ENCODE data around the gene CLEC4G. TPM values are rescaled to one million over a fixed set of nuclear protein-coding genes. Genes with fewer than 3 reads are reported as not detected.

The CLEC4G gene
- total RNA-seq, 2 donors from 2014 or later, result 0.49 to 6.2 TPM

DNA sequence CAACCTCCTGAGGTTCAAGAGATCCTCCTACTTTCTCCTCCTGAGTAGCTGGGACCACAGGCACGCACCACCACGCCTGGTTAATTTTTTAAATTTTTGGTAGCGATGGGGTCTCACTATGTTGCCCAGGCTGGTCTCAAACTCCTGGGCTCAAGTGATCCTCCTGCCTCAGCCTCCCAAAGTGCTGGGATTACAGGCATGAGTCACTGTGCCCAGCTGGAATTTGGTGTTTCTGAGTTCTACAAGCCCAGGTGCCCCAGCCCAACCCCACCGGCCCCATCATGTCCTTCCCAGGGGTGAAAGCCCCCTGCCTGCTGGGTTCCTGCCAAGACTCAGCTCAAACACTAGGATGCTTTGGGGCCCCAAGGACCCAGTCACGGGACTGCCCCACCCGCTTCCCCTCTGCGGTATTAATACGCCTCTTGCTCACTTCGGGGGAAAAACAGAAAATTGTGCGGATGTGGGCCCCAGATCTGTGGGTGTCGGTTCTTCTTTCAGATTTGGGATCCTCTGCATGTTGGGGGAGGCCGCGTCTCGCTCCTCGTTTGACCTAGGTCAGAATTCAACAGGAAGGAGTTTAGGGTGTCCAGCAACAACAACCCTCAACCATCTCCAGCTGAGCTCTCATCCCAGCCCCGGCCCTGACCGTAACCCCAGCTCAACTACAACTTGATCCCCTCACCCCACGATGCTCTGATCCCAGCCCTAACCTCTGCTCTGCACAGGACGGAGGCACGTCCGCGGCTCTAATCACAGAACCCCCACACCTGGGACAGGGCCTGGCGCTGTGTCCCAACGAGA is 26.3 kb downstream of the CLEC4G start:
- H3K27ac ChIP-seq, result no peak overlapping the region
- no peak for ATAC-seq (ENCODE audit: insufficient number of reproducible peaks, low FRiP score, low read depth)

DNA sequence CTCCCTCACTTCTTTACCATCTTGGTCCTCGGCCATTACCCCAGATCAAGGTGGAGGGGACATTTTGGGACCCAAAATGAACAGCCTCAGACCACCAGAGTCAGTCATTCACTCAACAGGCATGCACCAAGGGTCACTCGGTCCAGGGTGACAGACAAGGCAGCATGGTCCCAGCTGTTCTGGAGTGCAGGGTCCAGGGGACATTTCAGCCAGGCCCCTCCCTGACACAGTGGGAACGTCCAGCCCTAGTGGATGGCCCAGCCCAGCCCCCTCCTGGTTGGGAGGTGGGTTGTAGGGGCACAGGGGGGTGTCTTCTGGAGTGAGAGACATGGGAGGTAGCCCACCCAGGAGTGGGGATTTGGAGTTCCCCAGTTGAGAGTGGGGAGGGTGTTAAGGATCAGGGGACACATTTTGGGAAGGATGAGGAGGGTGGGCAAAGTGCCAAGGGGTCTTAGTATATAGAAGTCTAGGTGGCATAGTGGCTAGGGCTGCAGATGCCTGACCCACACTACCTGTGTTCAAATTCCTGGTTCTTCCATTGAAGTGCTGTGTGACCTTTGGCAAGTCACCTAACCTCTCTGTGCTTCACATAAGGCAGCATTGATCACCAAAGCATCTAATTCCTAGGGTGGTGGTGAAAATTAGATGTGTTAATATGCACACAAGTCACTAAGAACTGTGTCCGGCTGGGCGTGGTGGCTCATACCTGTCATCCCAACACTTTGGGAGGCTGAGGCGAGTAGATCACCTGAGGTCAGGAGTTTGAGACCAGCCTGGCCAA is 27.4 kb downstream of the CLEC4G start:
- ATAC-seq (ENCODE audit: insufficient number of reproducible peaks, low FRiP score, low read depth), result no peak
- no peak overlapping the region for H3K27ac ChIP-seq
- no peaks in the 10 kb centered on the region for H3K27me3 ChIP-seq (replicated peaks; ENCODE audit: insufficient read depth)

More for the DNA sequence above, 26.3 kb downstream of the CLEC4G start:
- H3K9me3 ChIP-seq, result no peaks in the 10 kb centered on the region
- TF ChIP-seq, protein P1, sequence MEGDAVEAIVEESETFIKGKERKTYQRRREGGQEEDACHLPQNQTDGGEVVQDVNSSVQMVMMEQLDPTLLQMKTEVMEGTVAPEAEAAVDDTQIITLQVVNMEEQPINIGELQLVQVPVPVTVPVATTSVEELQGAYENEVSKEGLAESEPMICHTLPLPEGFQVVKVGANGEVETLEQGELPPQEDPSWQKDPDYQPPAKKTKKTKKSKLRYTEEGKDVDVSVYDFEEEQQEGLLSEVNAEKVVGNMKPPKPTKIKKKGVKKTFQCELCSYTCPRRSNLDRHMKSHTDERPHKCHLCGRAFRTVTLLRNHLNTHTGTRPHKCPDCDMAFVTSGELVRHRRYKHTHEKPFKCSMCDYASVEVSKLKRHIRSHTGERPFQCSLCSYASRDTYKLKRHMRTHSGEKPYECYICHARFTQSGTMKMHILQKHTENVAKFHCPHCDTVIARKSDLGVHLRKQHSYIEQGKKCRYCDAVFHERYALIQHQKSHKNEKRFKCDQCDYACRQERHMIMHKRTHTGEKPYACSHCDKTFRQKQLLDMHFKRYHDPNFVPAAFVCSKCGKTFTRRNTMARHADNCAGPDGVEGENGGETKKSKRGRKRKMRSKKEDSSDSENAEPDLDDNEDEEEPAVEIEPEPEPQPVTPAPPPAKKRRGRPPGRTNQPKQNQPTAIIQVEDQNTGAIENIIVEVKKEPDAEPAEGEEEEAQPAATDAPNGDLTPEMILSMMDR (IDR thresholded peaks at IDR 0.05), result no peak
- no peaks in the 10 kb centered on the region for H3K4me1 ChIP-seq (ENCODE audit: control insufficient read depth in 1 of 2, low read depth in 2 of 2)
- no peak overlapping the region for H3K4me3 ChIP-seq
- H3K27me3 ChIP-seq (replicated peaks; ENCODE audit: insufficient read depth), result no peaks in the 10 kb centered on the region
- no peaks in the 10 kb centered on the region for H3K36me3 ChIP-seq
- DNase-seq (ENCODE audit: low spot score), result no peak

DNA sequence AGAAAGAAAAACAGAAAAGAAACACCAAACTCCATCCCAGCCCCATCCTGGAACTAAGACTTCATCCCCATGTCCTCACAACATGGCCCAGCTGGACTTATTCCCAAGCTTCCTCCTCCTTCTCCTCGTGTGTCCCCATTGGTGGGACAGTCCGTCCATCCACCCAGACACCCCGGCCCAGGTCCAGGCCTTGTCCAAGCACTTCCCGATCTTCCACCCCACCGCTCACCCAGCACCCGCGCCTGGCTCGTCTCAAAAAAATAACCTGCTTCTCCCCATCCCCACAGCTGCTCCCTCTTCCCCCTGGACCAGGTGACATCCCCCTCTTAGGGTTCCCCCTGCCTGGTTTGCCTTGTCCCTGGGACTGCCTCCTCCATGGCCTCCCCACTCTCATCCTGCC is 28.6 kb downstream of the CLEC4G start:
- H3K27ac ChIP-seq, result no peak overlapping the region
- no peaks in the 10 kb centered on the region for H3K9me3 ChIP-seq
- H3K4me3 ChIP-seq, result no peak overlapping the region
- no peaks in the 10 kb centered on the region for H3K27me3 ChIP-seq (replicated peaks; ENCODE audit: insufficient read depth)
- H3K4me1 ChIP-seq (ENCODE audit: control insufficient read depth in 1 of 2, low read depth in 2 of 2), result no peaks in the 10 kb centered on the region
- no peak for DNase-seq (ENCODE audit: low spot score)
- ATAC-seq (ENCODE audit: insufficient number of reproducible peaks, low FRiP score, low read depth), result no peak
- H3K36me3 ChIP-seq, result no peaks in the 10 kb centered on the region
- TF ChIP-seq, protein P1 (IDR thresholded peaks at IDR 0.05), result no peak

More for the DNA sequence above, 27.4 kb downstream of the CLEC4G start:
- H3K4me1 ChIP-seq (ENCODE audit: control insufficient read depth in 1 of 2, low read depth in 2 of 2), result no peaks in the 10 kb centered on the region
- no peak for DNase-seq (ENCODE audit: low spot score)
- TF ChIP-seq, protein P1 (IDR thresholded peaks at IDR 0.05), result no peak
- H3K4me3 ChIP-seq, result no peak overlapping the region
- H3K36me3 ChIP-seq, result no peaks in the 10 kb centered on the region
- no peaks in the 10 kb centered on the region for H3K9me3 ChIP-seq

DNA sequence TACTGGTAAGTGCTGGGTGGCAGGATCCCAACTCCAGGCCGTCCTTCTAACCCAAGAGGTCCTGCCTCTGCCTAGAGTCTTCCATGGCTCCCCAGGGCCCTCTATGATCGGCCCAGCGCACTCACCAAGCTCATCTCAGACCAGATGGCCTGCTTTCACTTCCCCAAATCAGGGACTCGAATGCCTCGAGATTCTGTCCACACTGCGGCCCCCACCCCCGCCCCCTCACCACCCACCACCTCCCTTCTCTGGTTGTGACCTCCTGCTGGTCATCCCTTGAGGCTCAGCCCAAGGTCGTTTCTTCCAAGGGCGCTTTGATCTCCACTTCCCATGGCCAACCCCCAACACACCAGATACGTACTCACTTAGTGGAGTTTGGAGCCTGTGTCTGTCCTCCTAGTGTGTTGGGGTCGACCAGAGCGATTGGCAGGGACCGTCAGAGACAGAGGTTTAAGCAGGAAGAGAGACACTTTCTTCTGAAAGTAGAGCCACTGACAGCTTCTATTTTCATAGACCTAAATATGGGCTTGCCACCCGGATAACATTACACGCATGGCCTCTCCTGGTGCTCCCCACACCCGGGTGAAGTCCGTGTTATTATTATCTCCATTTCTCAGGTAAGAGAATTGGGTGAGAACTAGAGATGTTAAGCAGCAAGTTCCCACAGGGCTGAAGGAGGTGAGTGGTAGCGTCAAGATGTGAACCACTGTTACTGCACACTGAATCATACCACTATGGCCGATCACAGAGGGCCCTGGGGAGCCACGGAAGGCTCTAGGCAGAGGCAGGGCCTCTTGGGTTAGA is 30.1 kb downstream of the CLEC4G start, which contains the start of gene FCER2:
Gene FCER2 (minus strand): TSS at position 478 of the 804 bp plus-strand sequence. CDS start 2,371 bp downstream, outside the sequence.
- TF ChIP-seq, protein P1 (IDR thresholded peaks at IDR 0.05), result no peak
- no peak within 1 kb of the TSS for H3K27ac ChIP-seq
- H3K36me3 ChIP-seq, result no peaks in the 10 kb centered on the region
- no peak within 1 kb of the TSS for H3K4me3 ChIP-seq
- ATAC-seq (ENCODE audit: insufficient number of reproducible peaks, low FRiP score, low read depth) (no peak), DNase-seq (ENCODE audit: low spot score) (no peak)
- H3K4me1 ChIP-seq (ENCODE audit: control insufficient read depth in 1 of 2, low read depth in 2 of 2), result no peaks in the 10 kb centered on the region
- no peaks in the 10 kb centered on the region for H3K9me3 ChIP-seq
- no peaks in the 10 kb centered on the region for H3K27me3 ChIP-seq (replicated peaks; ENCODE audit: insufficient read depth)
